Fibroblast of the aortic adventitia (primary cell): ENCODE data around the gene WDR45. TPM values are rescaled to one million over a fixed set of nuclear protein-coding genes. Genes with fewer than 3 reads are reported as not detected.
A peak's percentile ranks its signal among the peaks of the same experiment; 100 is the strongest.

Experiments
- DNase-seq: peaks from one replicate; pipeline ENCODE4 v3.0.0-alpha.2; 2010; ENCODE audit warnings: low read depth
- H3K4me3 ChIP-seq: 2 replicates; pipeline ENCODE4 v1.5.1; 2011; ENCODE audit warnings: low read depth, mild to moderate bottlenecking, control low read depth, low read length, moderate library complexity
- small RNA-seq: library from RNA; depleted of rRNA; stranded (forward); fragments of <200 nt; gene quantifications from one replicate; pipeline ENCODE3, GENCODE V24; 2012
- total RNA-seq: library from RNA; depleted of rRNA; stranded (reverse); fragments of >200 nt; gene quantifications from 2 replicates; pipeline ENCODE4 v1.2.3, GENCODE V29; 2012; ENCODE audit warnings: low replicate concordance
- TF ChIP-seq, protein P1 (sequence below): IDR thresholded peaks from 2 replicates; pipeline ENCODE4 v1.5.1; 2011; ENCODE audit warnings: mild to moderate bottlenecking, low read length, control low read depth, inconsistent platforms; ENCODE audit not compliant: insufficient read depth

WDR45 gene
- total RNA-seq, 1 donor, result 73.9 TPM

DNA sequence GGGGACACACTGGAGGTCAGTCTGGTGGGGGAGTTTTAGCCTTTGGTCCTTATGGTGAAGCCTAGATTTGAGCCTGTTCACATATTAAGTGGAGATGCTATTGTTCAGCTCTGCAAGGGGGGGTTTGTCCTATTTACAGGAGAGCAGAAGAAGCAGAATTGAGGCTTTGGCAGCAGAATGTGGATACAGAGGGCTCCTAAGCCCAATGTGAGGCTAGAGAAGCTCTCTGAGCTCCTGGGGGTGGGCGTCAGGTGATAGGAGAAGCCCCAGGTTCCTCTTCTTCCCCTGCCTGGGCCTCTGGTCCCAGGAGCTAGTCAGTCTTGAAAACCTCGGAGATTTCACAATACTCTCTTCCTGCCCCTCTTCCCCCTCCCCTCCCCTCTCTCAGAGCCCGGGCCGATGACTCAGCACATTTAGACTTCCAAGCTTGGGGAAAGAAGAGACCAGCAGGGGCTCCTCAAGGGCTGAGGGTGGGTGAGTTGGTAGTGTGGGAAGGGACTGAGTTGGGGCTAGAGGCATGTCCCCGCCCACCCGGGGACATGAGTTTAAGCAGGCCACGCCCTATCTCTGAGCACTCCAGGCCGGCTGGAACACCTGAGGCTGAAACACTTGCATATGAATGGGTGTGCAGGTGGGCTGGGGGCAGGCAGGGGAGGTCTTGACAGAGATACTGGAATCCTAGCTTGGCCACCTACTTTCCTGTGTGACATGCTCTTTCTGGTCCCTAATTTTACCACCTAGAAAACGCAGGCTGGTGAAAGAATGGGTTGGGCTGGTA, 39.9 kb downstream of the WDR45 start:
- peak overlapping the region; percentile 69 for H3K4me3 ChIP-seq
- TF ChIP-seq, protein P1, sequence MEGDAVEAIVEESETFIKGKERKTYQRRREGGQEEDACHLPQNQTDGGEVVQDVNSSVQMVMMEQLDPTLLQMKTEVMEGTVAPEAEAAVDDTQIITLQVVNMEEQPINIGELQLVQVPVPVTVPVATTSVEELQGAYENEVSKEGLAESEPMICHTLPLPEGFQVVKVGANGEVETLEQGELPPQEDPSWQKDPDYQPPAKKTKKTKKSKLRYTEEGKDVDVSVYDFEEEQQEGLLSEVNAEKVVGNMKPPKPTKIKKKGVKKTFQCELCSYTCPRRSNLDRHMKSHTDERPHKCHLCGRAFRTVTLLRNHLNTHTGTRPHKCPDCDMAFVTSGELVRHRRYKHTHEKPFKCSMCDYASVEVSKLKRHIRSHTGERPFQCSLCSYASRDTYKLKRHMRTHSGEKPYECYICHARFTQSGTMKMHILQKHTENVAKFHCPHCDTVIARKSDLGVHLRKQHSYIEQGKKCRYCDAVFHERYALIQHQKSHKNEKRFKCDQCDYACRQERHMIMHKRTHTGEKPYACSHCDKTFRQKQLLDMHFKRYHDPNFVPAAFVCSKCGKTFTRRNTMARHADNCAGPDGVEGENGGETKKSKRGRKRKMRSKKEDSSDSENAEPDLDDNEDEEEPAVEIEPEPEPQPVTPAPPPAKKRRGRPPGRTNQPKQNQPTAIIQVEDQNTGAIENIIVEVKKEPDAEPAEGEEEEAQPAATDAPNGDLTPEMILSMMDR, result peak; percentile 36
- DNase-seq, result peak; percentile 93

DNA sequence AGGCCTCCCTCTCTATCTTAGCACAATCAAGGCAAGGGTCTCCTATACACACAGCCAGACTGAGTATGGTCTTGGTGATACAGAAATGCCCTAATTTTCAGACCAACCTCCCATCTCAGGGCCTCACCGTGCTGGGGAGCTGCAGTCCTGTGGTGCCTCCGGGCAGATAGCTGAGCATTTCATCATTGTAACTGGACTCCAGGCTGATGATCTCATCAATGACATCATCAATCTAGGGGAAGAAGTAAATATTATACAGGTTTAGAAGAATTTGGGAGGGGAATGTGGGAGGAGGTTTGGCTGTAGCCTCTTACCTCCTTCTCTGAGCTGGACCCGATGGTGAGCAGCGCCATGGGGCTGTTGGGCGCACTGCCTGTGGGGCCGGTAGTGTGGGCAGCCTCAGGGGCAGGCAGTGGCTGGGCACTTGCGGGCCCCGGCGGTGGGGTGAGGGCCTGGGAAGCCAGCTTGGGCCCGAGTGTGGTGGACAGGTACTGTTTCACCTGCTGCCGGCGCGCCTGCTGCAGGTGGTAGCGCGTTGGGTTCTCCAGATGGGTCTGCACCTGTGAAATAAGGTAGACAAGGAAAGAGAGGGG, 41.7 kb downstream of the WDR45 start:
- TF ChIP-seq, protein P1, result no peak
- no peak overlapping the region for H3K4me3 ChIP-seq
- peak; percentile 48 for DNase-seq

DNA sequence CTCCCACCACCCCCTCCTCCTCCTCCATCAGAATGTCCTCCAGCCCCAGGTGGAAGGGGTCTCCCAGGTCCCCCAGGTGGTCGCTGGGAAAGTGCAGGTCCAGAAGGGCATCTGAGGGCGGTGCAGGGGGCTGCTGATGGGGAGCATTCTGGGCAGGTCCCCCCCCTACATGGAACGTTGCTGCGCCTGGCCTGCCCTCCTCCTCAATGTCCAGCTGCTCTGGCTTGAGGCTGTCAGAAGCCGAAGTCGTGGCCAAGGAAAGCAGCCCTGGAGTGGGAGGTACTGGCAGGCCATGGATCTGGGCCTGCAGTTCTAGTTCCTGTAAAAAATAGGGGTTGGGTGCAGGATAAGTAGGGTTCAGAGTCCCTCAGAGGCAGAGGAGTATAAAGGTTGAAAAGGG, 49.4 kb downstream of the WDR45 start:
- no peak for DNase-seq
- no peak overlapping the region for H3K4me3 ChIP-seq
- TF ChIP-seq, protein P1, result no peak

DNA sequence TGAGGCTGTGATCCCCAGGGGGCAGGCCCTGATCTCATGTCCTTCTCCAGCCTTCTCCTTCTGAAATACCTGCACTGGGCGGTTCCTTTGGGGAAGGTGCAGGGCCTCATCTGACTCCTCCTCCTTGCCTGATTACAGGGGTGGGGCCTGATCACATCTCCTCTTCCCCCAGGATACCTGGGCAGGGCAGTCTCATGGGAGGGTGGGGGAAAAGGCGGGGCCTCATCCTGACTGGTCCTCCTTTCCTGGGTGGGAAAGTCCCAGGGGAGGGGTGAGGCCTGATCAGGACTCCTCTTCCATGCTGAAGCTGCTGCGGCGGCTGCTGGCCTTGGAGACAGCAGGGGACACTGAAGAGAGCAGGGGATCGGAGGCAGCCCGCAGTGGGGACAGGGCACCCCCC, 49.8 kb downstream of the WDR45 start:
- H3K4me3 ChIP-seq, result no peak overlapping the region
- TF ChIP-seq, protein P1, result no peak
- no peak for DNase-seq

Small RNA genes lying within 50 kb of the gene (small RNA-seq; reads per million reads assigned to genes)
- not detected for gene RNU4-52P

Other genes starting within 250 kb of the WDR45 start
- gene PCSK1N, start 244.3 kb downstream of the WDR45 start, total RNA-seq, result not detected in 2 replicates
- gene TIMM17B, start 182.1 kb downstream of the WDR45 start, total RNA-seq, result 7.0 and 19.4 TPM in 2 replicates
- gene PQBP1, start 182.0 kb downstream of the WDR45 start, total RNA-seq, result 35.4 and 65.5 TPM in 2 replicates
- gene SLC35A2, start 168.2 kb downstream of the WDR45 start, total RNA-seq, result 5.6 and 12.2 TPM in 2 replicates
- 2.1 and 5.0 TPM in 2 replicates for gene PIM2, start 160.9 kb downstream of the WDR45 start, total RNA-seq
- gene OTUD5, start 122.3 kb downstream of the WDR45 start, total RNA-seq, result 15.5 and 26.0 TPM in 2 replicates
- gene KCND1, start 108.0 kb downstream of the WDR45 start, total RNA-seq, result 0.81 and 1.4 TPM in 2 replicates
- 11.9 and 15.7 TPM in 2 replicates for gene GRIPAP1, start 77.6 kb downstream of the WDR45 start, total RNA-seq
- 18.9 and 50.5 TPM in 2 replicates for gene TFE3, start 36.5 kb downstream of the WDR45 start, total RNA-seq
- 0.90 and 1.2 TPM in 2 replicates for gene CCDC120, start 20.9 kb downstream of the WDR45 start, total RNA-seq
- 2.6 and 17.8 TPM in 2 replicates for gene PRAF2, start 5.9 kb downstream of the WDR45 start, total RNA-seq
- gene GPKOW, start 43.8 kb upstream of the WDR45 start, total RNA-seq, result 12.5 and 18.2 TPM in 2 replicates
- gene MAGIX, start 82.9 kb upstream of the WDR45 start, total RNA-seq, result 1.7 and 2.9 TPM in 2 replicates
- gene PLP2, start 92.0 kb upstream of the WDR45 start, total RNA-seq, result 8.7 and 93.2 TPM in 2 replicates
- gene PRICKLE3, start 106.5 kb upstream of the WDR45 start, total RNA-seq, result 2.9 and 5.0 TPM in 2 replicates
- 0.16 and 0.18 TPM in 2 replicates for gene SYP, start 120.3 kb upstream of the WDR45 start, total RNA-seq
- gene CACNA1F, start 153.5 kb upstream of the WDR45 start, total RNA-seq, result not detected in 2 replicates
- 6.5 and 13.6 TPM in 2 replicates for gene CCDC22, start 155.6 kb upstream of the WDR45 start, total RNA-seq
- not detected in 2 replicates for gene FOXP3, start 184.8 kb upstream of the WDR45 start, total RNA-seq
- gene PPP1R3F, start 189.9 kb upstream of the WDR45 start, total RNA-seq, result 4.2 and 6.9 TPM in 2 replicates
- not detected in 2 replicates for gene GAGE10, start 223.8 kb upstream of the WDR45 start, total RNA-seq
- gene GAGE12J, start 242.2 kb upstream of the WDR45 start, total RNA-seq, result not detected in 2 replicates